IMR-90 (cell line): ENCODE results near the gene OGFR. TPM values are rescaled to one million over a fixed set of nuclear protein-coding genes. Genes with fewer than 3 reads are reported as not detected.

Source experiments
- ATAC-seq: fragments of 200-7000 bp; cut with Tn5 transposase; 2 replicates; pipeline ENCODE4 v1.9.1; 2020; ENCODE audit warnings: low read depth, mild to moderate bottlenecking, moderate library complexity
- BruUV-seq: library from RNA; stranded (reverse); fragments of 400-500 nt; replicated peaks from 2 replicates; lab custom pipeline; 2021; lab: Mats Ljungman, UMichigan
- CTCF ChIA-PET: fragments of 300-600 bp; formaldehyde crosslinking; extraction: SDS; loops from one replicate; lab custom pipeline; 2021; ENCODE audit warnings: antibody characterized with exemption; lab: Yijun Ruan, JAX
- POLR2A ChIA-PET: fragments of 300-600 bp; sonication (Branson Sonifier 250); formaldehyde crosslinking; loops from one replicate; lab custom pipeline; 2022; ENCODE audit warnings: antibody characterized with exemption; ENCODE audit not compliant: unreplicated experiment; lab: Charles Lee
- DNase-seq: peaks from one replicate; pipeline ENCODE4 v3.0.0; 2013
- H2AFZ ChIP-seq: replicated peaks from 2 replicates; pipeline ENCODE3; 2013; ENCODE audit warnings: low read length, mild to moderate bottlenecking; ENCODE audit not compliant: poor library complexity
- H2AK5ac ChIP-seq: 2 replicates; pipeline ENCODE4 v1.6.1; 2013; ENCODE audit warnings: low read depth, low read length, inconsistent platforms
- H2AK9ac ChIP-seq: replicated peaks from 2 replicates; pipeline ENCODE3; 2013; ENCODE audit warnings: mild to moderate bottlenecking, low read depth, low read length, moderate library complexity; ENCODE audit not compliant: poor library complexity
- H2BK120ac ChIP-seq: 2 replicates; pipeline ENCODE4 v1.6.1; 2013; ENCODE audit warnings: low read depth, low read length, inconsistent platforms
- H2BK15ac ChIP-seq: 3 replicates; pipeline ENCODE4 v1.6.1; 2013; ENCODE audit warnings: low read depth, low read length, inconsistent platforms
- H2BK20ac ChIP-seq: 2 replicates; pipeline ENCODE4 v1.6.1; 2013; ENCODE audit warnings: low read depth, mild to moderate bottlenecking, inconsistent platforms, low read length, moderate library complexity
- H2BK5ac ChIP-seq: 2 replicates; pipeline ENCODE4 v1.6.1; 2013; ENCODE audit warnings: mild to moderate bottlenecking, low read depth, low read length, inconsistent platforms; ENCODE audit not compliant: poor library complexity, severe bottlenecking
- H3K14ac ChIP-seq: replicated peaks from 2 replicates; pipeline ENCODE4 v1.6.1; 2013; ENCODE audit warnings: low read depth, low read length, inconsistent platforms
- H3K18ac ChIP-seq: 2 replicates; pipeline ENCODE4 v1.6.1; 2013; ENCODE audit warnings: low read depth, low read length, control low read depth
- H3K23ac ChIP-seq: 2 replicates; pipeline ENCODE4 v1.6.1; 2013; ENCODE audit warnings: low read depth, low read length, inconsistent platforms
- H3K27ac ChIP-seq: 2 replicates; pipeline ENCODE4 v1.5.1; 2013; ENCODE audit warnings: mild to moderate bottlenecking, control low read depth, low read length; ENCODE audit not compliant: insufficient read depth
- H3K27me3 ChIP-seq: 2 replicates; pipeline ENCODE4 v1.6.1; 2013; ENCODE audit warnings: low read length; ENCODE audit not compliant: control insufficient read depth, insufficient read depth
- H3K36me3 ChIP-seq: 2 replicates; pipeline ENCODE4 v1.6.1; 2013; ENCODE audit warnings: low read length, mixed read lengths; ENCODE audit not compliant: control insufficient read depth, insufficient read depth
- H3K4ac ChIP-seq: 2 replicates; pipeline ENCODE4 v1.6.1; 2013; ENCODE audit warnings: low read depth, low read length, inconsistent platforms
- H3K4me1 ChIP-seq: 2 replicates; pipeline ENCODE4 v1.6.1; 2013; ENCODE audit warnings: low read length, mixed read lengths; ENCODE audit not compliant: control insufficient read depth, insufficient read depth
- H3K4me2 ChIP-seq: 2 replicates; pipeline ENCODE4 v1.6.1; 2013; ENCODE audit warnings: low read depth, mild to moderate bottlenecking, control low read depth, low read length, moderate library complexity
- H3K4me3 ChIP-seq: 2 replicates; pipeline ENCODE4 v1.5.1; 2013; ENCODE audit warnings: low read depth, mild to moderate bottlenecking, control low read depth, low read length, moderate library complexity; ENCODE audit not compliant: insufficient read depth
- H3K56ac ChIP-seq: 2 replicates; pipeline ENCODE4 v1.6.1; 2013; ENCODE audit warnings: low read length, inconsistent platforms; ENCODE audit not compliant: insufficient read depth; ENCODE audit errors: extremely low read depth
- H3K79me1 ChIP-seq, 2 experiments: 2 replicates each; pipeline ENCODE4 v1.6.1; 2013; ENCODE audit warnings: low read length in 2 of 2, inconsistent platforms in 1 of 2, low read depth in 1 of 2
- H3K9ac ChIP-seq: 2 replicates; pipeline ENCODE4 v1.6.1; 2013; ENCODE audit warnings: low read depth, low read length, control low read depth
- H3K9me1 ChIP-seq: 2 replicates; pipeline ENCODE4 v1.6.1; 2013; ENCODE audit warnings: low read length, inconsistent platforms; ENCODE audit not compliant: insufficient read depth
- H3K9me3 ChIP-seq: 2 replicates; pipeline ENCODE4 v1.6.1; 2013; ENCODE audit warnings: low read length; ENCODE audit not compliant: control insufficient read depth, insufficient read depth
- H4K20me1 ChIP-seq: 2 replicates; pipeline ENCODE4 v1.6.1; 2013; ENCODE audit warnings: low read length, inconsistent platforms; ENCODE audit not compliant: insufficient read depth
- H4K5ac ChIP-seq: 2 replicates; pipeline ENCODE4 v1.6.1; 2013; ENCODE audit warnings: mild to moderate bottlenecking, low read depth, low read length, control low read depth
- H4K8ac ChIP-seq, 2 experiments: 2 replicates each; pipeline ENCODE4 v1.6.1; 2013; ENCODE audit warnings: low read depth in 2 of 2, low read length in 2 of 2, control low read depth in 1 of 2, inconsistent platforms in 1 of 2
- H4K91ac ChIP-seq: 2 replicates; pipeline ENCODE4 v1.6.1; 2013; ENCODE audit warnings: low read depth, low read length, inconsistent platforms; ENCODE audit not compliant: insufficient read depth
- BHLHE40 ChIP-seq: fragments of 150-350 bp; IDR thresholded peaks from 2 replicates; pipeline ENCODE4 v1.6.1; 2016; ENCODE audit warnings: mild to moderate bottlenecking, low read depth, low read length
- CEBPB ChIP-seq: IDR thresholded peaks from 2 replicates; pipeline ENCODE4 v1.6.1; 2012; ENCODE audit warnings: low read depth, low read length, improper control_type of control experiment
- CHD1 ChIP-seq: IDR thresholded peaks from 2 replicates; pipeline ENCODE4 v1.6.1; 2012; ENCODE audit warnings: low read depth, low read length, improper control_type of control experiment
- ELK1 ChIP-seq: fragments of 150-350 bp; IDR thresholded peaks from 2 replicates; pipeline ENCODE4 v1.6.1; 2016; ENCODE audit warnings: low read depth, mild to moderate bottlenecking, low read length, moderate library complexity, borderline replicate concordance
- FOS ChIP-seq: fragments of 150-350 bp; IDR thresholded peaks from 2 replicates; pipeline ENCODE4 v1.6.1; 2016; ENCODE audit warnings: low read depth, low read length
- MAZ ChIP-seq: IDR thresholded peaks from 2 replicates; pipeline ENCODE4 v1.6.1; 2012; ENCODE audit warnings: low read depth, mild to moderate bottlenecking, low read length, improper control_type of control experiment, moderate library complexity, borderline replicate concordance
- NFE2L2 ChIP-seq: fragments of 150-350 bp; IDR thresholded peaks from 2 replicates; pipeline ENCODE4 v1.6.1; 2016; ENCODE audit warnings: low read depth, mild to moderate bottlenecking, low read length
- POLR2A ChIP-seq: IDR thresholded peaks from 2 replicates; pipeline ENCODE4 v1.6.1; 2012; ENCODE audit warnings: mild to moderate bottlenecking, low read depth, low read length
- RCOR1 ChIP-seq: IDR thresholded peaks from 2 replicates; pipeline ENCODE4 v1.6.1; 2012; ENCODE audit warnings: mild to moderate bottlenecking, low read length, improper control_type of control experiment; ENCODE audit not compliant: insufficient replicate concordance
- SMC3 ChIP-seq: fragments of 150-350 bp; IDR thresholded peaks from 2 replicates; pipeline ENCODE4 v1.6.1; 2016; ENCODE audit warnings: low read depth, mild to moderate bottlenecking, antibody characterized with exemption, low read length, moderate library complexity
- USF2 ChIP-seq: fragments of 150-350 bp; IDR thresholded peaks from 2 replicates; pipeline ENCODE4 v1.6.1; 2017; ENCODE audit warnings: mild to moderate bottlenecking, antibody characterized with exemption, low read length, low read depth
- WGBS, 2 experiments: methylation state at CpG; one replicate each; pipeline versions ENCODE4 v1.1.5 to v1.1.7; 2013; ENCODE audit warnings: missing lambda C conversion rate in 2 of 2; ENCODE audit not compliant: insufficient read length in 1 of 2; ENCODE audit errors: extremely low coverage in 2 of 2; 5-methylcytosine and 5-hydroxymethylcytosine counted together
- dilution Hi-C: fragments of 300-500 bp; cut with HindIII; formaldehyde crosslinking; loops from one replicate; pipeline ENCODE4 v1.14.3; 2018; ENCODE audit warnings: low sequenced_read_pairs; ENCODE audit not compliant: unreplicated experiment
- in situ Hi-C: fragments of 300-500 bp; cut with MboI; formaldehyde crosslinking; loops from 3 replicates; pipeline ENCODE4 v1.14.3; 2019; ENCODE audit warnings: low sequenced_read_pairs, inconsistent platforms, mixed read lengths
- intact Hi-C: fragments of 100-400 bp; cut with micrococcal nuclease; formaldehyde crosslinking; loops from 2 replicates; pipeline ENCODE4 v1.10.0; 2022
- polyA plus RNA-seq, 3 experiments: library from polyadenylated mRNA; depleted of rRNA; stranded (reverse); fragments of >200 nt; gene quantifications; 2 replicates each; pipeline ENCODE4 v1.2.3, GENCODE V29; 2012; ENCODE audit warnings: low replicate concordance in 1 of 3
- total RNA-seq: library from RNA; depleted of rRNA; stranded (reverse); fragments of >200 nt; gene quantifications from 2 replicates; pipeline ENCODE4 v1.2.3, GENCODE V29; 2012
- TF ChIP-seq, protein P1 (sequence below): conservative IDR thresholded peaks from 2 replicates; pipeline ENCODE4 v1.5.1; 2012; ENCODE audit warnings: mild to moderate bottlenecking, low read depth, low read length, improper control_type of control experiment

Gene OGFR
- total and polyA plus RNA-seq, 2 of the 4 experiments (the other 2 are of a cell fraction) = 22.4 to 30.1 TPM

DNA sequence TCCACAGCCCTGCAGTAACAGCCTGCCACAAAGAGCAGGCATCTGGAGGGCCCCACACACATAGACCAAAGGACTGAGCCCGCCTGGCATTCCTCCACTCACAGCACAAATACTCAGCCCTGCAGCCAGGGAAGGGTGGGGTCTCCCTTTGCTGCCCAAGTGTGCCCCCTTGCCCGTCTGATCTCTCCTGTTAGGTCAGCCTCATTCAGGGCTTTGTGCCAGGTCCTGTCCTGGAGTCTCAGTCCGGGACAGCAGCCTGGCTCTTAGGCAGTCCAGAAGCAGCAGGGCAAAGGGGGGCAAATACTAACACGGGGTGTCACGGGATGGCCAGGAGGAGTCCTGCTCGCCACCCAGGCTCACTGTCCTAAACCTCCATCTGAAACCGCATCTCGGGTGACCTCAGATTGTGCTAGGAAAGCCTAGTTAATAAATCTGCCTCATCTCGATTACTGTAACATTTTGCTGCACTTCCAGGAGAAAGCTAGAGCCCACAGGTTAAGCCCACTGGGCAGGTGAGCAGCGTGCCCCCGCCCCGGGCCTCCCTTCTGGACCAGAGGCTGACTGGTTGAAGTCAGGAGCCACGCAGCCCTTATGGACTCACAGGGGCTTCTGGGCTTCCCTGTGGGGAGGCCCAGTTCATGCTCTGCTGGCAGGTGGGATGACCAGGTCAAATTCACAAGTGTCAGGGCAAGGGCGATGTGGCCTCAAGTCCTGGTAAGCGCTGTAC, 3.2 kb upstream of the OGFR start (continued):
- no peak for TF ChIP-seq SMC3
- no peak for TF ChIP-seq BHLHE40
- TF ChIP-seq FOS = no peak
- TF ChIP-seq RCOR1 = no peak

GRCh38 chr20:62802026-62802712, 2.5 kb upstream of the OGFR start:
- Histone ChIP-seq H2BK20ac (no peak overlapping the region), H3K36me3 (peaks cover 32% of the 10 kb centered on the region), H3K23ac (no peak overlapping the region), H2BK15ac (no peak overlapping the region), H2AFZ (no peak overlapping the region), H3K9me1 (no peaks in the 10 kb centered on the region), H3K4me1 (peaks cover 12% of the 10 kb centered on the region), H2BK5ac (no peak overlapping the region), H3K18ac (no peak overlapping the region), H4K20me1 (peaks cover 26% of the 10 kb centered on the region), H3K9ac (no peak overlapping the region), H4K5ac (no peak overlapping the region), H4K8ac (no peak overlapping the region), H3K27ac (no peak overlapping the region), H2BK120ac (no peak overlapping the region), H3K4me3 (no peak overlapping the region), H3K9me3 (no peaks in the 10 kb centered on the region), H3K56ac (no peak overlapping the region), H3K4me2 (no peak overlapping the region), H3K27me3 (no peaks in the 10 kb centered on the region), H3K4ac (no peak overlapping the region), H2AK9ac (no peak overlapping the region), H2AK5ac (no peak overlapping the region), H3K79me1 (peaks cover 15 to 30% of the 10 kb centered on the region in 2 experiments), H4K91ac (no peak overlapping the region), H3K14ac (no peak overlapping the region)
- BruUV-seq = no TSS peak
- POLR2A ChIA-PET = no interaction called here
- CTCF ChIA-PET = interaction anchor here (0.6 kb wide), 1 partner anchor 86 kb away, joined by 3 read pairs; no protein-coding TSS in a partner anchor
- ATAC-seq (no peak), DNase-seq (no peak)
- intact Hi-C loops = no loop called here
- in situ Hi-C loops = no loop called here
- WGBS, 2 experiments = 60% methylated on average over 1 of the region's 22 CpGs; no CpG with 5 or more reads in 1 of the 2 experiments
- dilution Hi-C loops = no loop called here
- no peak for TF ChIP-seq ELK1
- TF ChIP-seq USF2 = no peak
- no peak for TF ChIP-seq SMC3
- TF ChIP-seq CEBPB = no peak
- no peak for TF ChIP-seq POLR2A
- TF ChIP-seq, protein P1, sequence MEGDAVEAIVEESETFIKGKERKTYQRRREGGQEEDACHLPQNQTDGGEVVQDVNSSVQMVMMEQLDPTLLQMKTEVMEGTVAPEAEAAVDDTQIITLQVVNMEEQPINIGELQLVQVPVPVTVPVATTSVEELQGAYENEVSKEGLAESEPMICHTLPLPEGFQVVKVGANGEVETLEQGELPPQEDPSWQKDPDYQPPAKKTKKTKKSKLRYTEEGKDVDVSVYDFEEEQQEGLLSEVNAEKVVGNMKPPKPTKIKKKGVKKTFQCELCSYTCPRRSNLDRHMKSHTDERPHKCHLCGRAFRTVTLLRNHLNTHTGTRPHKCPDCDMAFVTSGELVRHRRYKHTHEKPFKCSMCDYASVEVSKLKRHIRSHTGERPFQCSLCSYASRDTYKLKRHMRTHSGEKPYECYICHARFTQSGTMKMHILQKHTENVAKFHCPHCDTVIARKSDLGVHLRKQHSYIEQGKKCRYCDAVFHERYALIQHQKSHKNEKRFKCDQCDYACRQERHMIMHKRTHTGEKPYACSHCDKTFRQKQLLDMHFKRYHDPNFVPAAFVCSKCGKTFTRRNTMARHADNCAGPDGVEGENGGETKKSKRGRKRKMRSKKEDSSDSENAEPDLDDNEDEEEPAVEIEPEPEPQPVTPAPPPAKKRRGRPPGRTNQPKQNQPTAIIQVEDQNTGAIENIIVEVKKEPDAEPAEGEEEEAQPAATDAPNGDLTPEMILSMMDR = no peak
- TF ChIP-seq RCOR1 = no peak
- TF ChIP-seq CHD1 = no peak
- no peak for TF ChIP-seq NFE2L2
- TF ChIP-seq MAZ = no peak
